ENCODE data around the gene NFYC. TPM values are rescaled to one million over a fixed set of nuclear protein-coding genes. Genes with fewer than 3 reads are reported as not detected.
"Not testable (repeated sequence)": the region's sequence is repeated elsewhere in the genome, so short reads cannot be mapped to it uniquely, and the experiment has no call there.

NFYC gene
- total RNA-seq, 2 donors from 2014 or later, result 43.6 to 59.0 TPM

DNA sequence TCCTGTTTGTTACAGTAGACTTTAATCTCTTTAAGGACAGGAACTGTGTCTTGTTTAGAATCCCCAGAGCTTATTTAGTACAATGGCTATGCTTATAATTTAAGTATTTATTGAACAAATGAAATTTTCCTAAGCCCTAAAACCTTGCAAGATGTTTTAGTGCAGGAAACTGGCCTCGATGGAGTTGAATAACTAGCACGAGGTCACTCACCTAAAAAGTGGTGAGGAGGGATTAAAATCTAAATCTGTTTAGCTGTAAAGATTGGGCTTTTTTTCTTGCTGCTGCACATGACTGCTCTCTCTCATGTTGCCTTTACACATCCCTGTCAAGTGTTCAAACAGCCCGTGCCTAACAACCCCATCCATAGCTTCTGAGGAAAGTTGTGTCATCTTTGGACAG lies 10.2 kb downstream of the NFYC start:
- Histone ChIP-seq H3K27ac (ENCODE audit: low read depth, low read length) (no peak overlapping the region), H3K4me1 (ENCODE audit: control insufficient read depth, insufficient read depth, low read length) (peaks cover 9% of the 10 kb centered on the region), H3K9ac (ENCODE audit: extremely low read depth, low read length, poor library complexity, severe bottlenecking) (no peak overlapping the region), H3K4me3 (ENCODE audit: low read length) (no peak overlapping the region), H3K36me3 (ENCODE audit: control insufficient read depth, insufficient read depth, low read length) (no peaks in the 10 kb centered on the region), H3K27me3 (ENCODE audit: control insufficient read depth, insufficient read depth, low read length, poor library complexity, severe bottlenecking) (no peaks in the 10 kb centered on the region), H3K9me3 (ENCODE audit: control insufficient read depth, low read length) (no peaks in the 10 kb centered on the region)
- Mint-ChIP-seq H3K4me3 (no peak overlapping the region), H3K27me3 (ENCODE audit: insufficient read depth) (no peaks in the 10 kb centered on the region), H3K36me3 (ENCODE audit: low read depth) (no peaks in the 10 kb centered on the region), H3K4me1 (peaks cover 15% of the 10 kb centered on the region), H3K27ac (no peak overlapping the region), H3K9me3 (no peaks in the 10 kb centered on the region)
- TF ChIP-seq, protein P1, sequence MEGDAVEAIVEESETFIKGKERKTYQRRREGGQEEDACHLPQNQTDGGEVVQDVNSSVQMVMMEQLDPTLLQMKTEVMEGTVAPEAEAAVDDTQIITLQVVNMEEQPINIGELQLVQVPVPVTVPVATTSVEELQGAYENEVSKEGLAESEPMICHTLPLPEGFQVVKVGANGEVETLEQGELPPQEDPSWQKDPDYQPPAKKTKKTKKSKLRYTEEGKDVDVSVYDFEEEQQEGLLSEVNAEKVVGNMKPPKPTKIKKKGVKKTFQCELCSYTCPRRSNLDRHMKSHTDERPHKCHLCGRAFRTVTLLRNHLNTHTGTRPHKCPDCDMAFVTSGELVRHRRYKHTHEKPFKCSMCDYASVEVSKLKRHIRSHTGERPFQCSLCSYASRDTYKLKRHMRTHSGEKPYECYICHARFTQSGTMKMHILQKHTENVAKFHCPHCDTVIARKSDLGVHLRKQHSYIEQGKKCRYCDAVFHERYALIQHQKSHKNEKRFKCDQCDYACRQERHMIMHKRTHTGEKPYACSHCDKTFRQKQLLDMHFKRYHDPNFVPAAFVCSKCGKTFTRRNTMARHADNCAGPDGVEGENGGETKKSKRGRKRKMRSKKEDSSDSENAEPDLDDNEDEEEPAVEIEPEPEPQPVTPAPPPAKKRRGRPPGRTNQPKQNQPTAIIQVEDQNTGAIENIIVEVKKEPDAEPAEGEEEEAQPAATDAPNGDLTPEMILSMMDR (conservative IDR thresholded peaks at IDR 0.05), result no peak
- DNase-seq, result no peak
- 88 to 100% methylated on average over 1 to 3 of the region's 3 CpGs for WGBS, 2 experiments (ENCODE audit: insufficient coverage in 1 of 2, insufficient read length in 1 of 2)

DNA sequence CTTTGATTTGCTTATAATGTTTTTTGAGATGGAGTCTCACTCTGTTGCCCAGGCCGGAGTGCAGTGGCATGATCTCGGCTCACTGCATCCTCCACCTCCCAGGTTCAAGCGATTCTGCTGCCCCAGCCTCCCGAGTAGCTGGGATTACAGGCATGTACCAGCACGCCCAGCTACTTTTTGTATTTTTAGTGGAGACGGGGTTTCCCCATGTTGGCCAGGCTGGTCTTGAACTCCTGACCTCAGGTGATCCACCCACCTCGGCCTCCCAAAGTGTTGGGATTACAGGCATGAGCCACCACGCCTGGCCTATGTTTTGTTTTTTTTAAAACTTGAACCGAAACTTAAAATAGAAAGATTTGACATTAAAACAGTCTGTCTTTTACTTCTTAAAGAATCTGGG lies 11.3 kb downstream of the NFYC start:
- H3K36me3 ChIP-seq (ENCODE audit: control insufficient read depth, insufficient read depth, low read length); DNase-seq; H3K9me3 Mint-ChIP-seq; H3K4me3 ChIP-seq (ENCODE audit: low read length); H3K27ac Mint-ChIP-seq; H3K27me3 Mint-ChIP-seq (ENCODE audit: insufficient read depth); H3K36me3 Mint-ChIP-seq (ENCODE audit: low read depth); H3K27me3 ChIP-seq (ENCODE audit: control insufficient read depth, insufficient read depth, low read length, poor library complexity, severe bottlenecking); H3K9ac ChIP-seq (ENCODE audit: extremely low read depth, low read length, poor library complexity, severe bottlenecking); H3K27ac ChIP-seq (ENCODE audit: low read depth, low read length); H3K4me1 ChIP-seq (ENCODE audit: control insufficient read depth, insufficient read depth, low read length); H3K9me3 ChIP-seq (ENCODE audit: control insufficient read depth, low read length); H3K4me3 Mint-ChIP-seq: not testable (repeated sequence)
- WGBS, 2 experiments (ENCODE audit: insufficient coverage in 1 of 2, insufficient read length in 1 of 2), result 78 to 94% methylated on average over 4 to 9 of the region's 9 CpGs
- peaks cover 15% of the 10 kb centered on the region for H3K4me1 Mint-ChIP-seq

DNA sequence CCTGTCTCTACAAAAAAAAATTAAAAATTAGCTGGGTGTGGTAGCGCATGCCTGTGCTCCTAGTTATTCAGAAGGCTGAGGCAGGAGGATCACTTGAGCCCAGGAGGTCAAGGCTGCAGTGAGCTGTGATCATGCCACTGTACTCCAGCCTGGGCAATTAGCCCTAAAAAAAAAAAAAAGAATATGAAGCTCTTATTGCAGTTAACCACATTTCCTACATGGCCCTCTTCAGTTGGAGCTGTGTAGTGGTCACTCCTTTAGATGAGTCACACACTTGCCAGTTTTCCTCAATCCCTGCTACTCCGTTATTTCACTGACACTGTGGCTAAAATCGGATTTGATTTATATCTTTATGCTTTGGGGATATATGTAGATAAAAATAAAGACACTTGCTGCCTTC lies 11.8 kb downstream of the NFYC start:
- Histone ChIP-seq H3K9ac (ENCODE audit: extremely low read depth, low read length, poor library complexity, severe bottlenecking) (no peak overlapping the region), H3K4me1 (ENCODE audit: control insufficient read depth, insufficient read depth, low read length) (peaks cover 9% of the 10 kb centered on the region), H3K36me3 (ENCODE audit: control insufficient read depth, insufficient read depth, low read length) (no peaks in the 10 kb centered on the region), H3K4me3 (ENCODE audit: low read length) (no peak overlapping the region), H3K9me3 (ENCODE audit: control insufficient read depth, low read length) (no peaks in the 10 kb centered on the region), H3K27ac (ENCODE audit: low read depth, low read length) (no peak overlapping the region), H3K27me3 (ENCODE audit: control insufficient read depth, insufficient read depth, low read length, poor library complexity, severe bottlenecking) (no peaks in the 10 kb centered on the region)
- Mint-ChIP-seq H3K36me3 (ENCODE audit: low read depth) (no peaks in the 10 kb centered on the region), H3K27ac (no peak overlapping the region), H3K27me3 (ENCODE audit: insufficient read depth) (no peaks in the 10 kb centered on the region), H3K4me3 (no peak overlapping the region), H3K4me1 (peaks cover 16% of the 10 kb centered on the region), H3K9me3 (no peaks in the 10 kb centered on the region)
- WGBS, 2 experiments (ENCODE audit: insufficient coverage in 1 of 2, insufficient read length in 1 of 2), result 100% methylated on average over 2 to 3 of the region's 3 CpGs
- TF ChIP-seq, protein P1 (conservative IDR thresholded peaks at IDR 0.05), result no peak
- no peak for DNase-seq
